ENCODE results near the gene TMPRSS7.

DNA sequence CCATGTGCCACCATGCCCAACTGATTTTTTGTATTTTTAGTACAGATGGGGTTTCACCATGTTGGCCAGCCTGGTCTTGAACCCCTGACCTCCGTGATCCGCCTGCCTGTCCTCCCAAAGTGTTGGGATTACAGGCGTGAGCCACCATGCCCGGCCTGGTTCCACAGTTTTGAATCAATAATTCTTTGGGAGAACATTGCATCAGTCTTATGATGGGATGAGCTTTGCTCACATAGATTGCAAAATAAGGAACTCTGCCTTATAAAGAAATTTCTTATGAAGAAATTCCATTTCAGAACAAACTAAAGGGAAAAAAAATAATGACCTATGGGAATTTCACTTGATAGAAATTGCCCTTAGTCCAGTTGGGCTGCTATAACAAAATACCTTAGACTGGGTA, 15.8 kb upstream of the TMPRSS7 start:
- TF ChIP-seq CTCF (conservative IDR thresholded peaks at IDR 0.05; ENCODE audit: low read depth in 2 of 2) (no peak), POLR2AphosphoS5 (IDR thresholded peaks at IDR 0.05; ENCODE audit: low read depth) (no peak), EZH2phosphoT487 (IDR thresholded peaks at IDR 0.05; ENCODE audit: unreplicated experiment) (no peak), EZH2 (IDR thresholded peaks at IDR 0.05; ENCODE audit: low read depth, unreplicated experiment) (no peak), JUNB (IDR thresholded peaks at IDR 0.05; ENCODE audit: unreplicated experiment) (no peak), NANOG (IDR thresholded peaks at IDR 0.05; ENCODE audit: borderline replicate concordance) (no peak), CREB1 (CRISPR knock-in tag; IDR thresholded peaks at IDR 0.05; ENCODE audit: low read depth) (no peak)
- TF ChIP-seq, protein P1, sequence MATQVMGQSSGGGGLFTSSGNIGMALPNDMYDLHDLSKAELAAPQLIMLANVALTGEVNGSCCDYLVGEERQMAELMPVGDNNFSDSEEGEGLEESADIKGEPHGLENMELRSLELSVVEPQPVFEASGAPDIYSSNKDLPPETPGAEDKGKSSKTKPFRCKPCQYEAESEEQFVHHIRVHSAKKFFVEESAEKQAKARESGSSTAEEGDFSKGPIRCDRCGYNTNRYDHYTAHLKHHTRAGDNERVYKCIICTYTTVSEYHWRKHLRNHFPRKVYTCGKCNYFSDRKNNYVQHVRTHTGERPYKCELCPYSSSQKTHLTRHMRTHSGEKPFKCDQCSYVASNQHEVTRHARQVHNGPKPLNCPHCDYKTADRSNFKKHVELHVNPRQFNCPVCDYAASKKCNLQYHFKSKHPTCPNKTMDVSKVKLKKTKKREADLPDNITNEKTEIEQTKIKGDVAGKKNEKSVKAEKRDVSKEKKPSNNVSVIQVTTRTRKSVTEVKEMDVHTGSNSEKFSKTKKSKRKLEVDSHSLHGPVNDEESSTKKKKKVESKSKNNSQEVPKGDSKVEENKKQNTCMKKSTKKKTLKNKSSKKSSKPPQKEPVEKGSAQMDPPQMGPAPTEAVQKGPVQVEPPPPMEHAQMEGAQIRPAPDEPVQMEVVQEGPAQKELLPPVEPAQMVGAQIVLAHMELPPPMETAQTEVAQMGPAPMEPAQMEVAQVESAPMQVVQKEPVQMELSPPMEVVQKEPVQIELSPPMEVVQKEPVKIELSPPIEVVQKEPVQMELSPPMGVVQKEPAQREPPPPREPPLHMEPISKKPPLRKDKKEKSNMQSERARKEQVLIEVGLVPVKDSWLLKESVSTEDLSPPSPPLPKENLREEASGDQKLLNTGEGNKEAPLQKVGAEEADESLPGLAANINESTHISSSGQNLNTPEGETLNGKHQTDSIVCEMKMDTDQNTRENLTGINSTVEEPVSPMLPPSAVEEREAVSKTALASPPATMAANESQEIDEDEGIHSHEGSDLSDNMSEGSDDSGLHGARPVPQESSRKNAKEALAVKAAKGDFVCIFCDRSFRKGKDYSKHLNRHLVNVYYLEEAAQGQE (IDR thresholded peaks at IDR 0.05; ENCODE audit: unreplicated experiment), result no peak

Data from GM23338 (cell line).